CD1c-positive myeloid dendritic cell (primary cell): ENCODE measurements around the gene RAI14.

Experiments
- DNase-seq: peaks from one replicate; pipeline ENCODE4 v3.0.0-alpha.2; 2016; ENCODE audit errors: extremely low spot score

The RAI14 gene

GRCh38 chr5:34648039-34648839 lies 7.9 kb upstream of the RAI14 start:
- DNase-seq: no peak

DNA sequence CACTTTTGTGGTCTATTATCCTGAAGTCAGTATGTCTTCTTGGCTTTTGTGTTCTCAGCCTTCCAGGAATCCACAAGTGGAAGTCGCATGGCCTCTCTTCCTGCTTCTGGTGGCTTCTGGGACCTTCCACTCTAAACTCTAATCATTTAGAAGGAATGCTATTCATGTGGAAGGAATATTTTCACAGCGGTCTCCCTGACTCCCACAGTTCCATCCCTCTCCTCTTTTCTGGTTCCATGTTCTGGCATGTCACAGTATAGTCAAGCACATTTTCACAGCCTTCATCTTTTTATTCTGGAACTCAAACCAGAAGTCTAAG lies 7.3 kb upstream of the RAI14 start:
- DNase-seq: no peak

GRCh38 chr5:34651791-34652190 lies 4.3 kb upstream of the RAI14 start:
- DNase-seq: no peak

GRCh38 chr5:34652466-34652865 lies 3.7 kb upstream of the RAI14 start:
- DNase-seq: no peak

DNA sequence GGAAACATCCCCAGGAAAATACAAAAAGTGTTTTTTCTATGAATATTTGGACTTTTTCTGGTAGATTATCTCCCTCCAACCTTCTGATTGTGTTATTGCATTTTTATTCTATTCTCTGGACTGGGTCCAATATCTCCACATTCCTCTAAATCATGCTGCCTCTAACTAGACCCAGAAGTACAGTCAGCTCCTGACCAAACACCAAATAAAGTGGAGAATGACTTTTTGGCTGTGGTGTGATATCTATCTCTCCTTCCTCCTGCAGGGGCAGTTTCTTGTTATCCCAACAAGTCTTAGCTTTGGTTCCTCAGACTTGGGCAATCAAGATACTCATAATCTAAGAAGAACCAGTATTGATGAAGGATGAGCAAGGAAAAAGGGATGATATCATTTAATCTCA lies 3.2 kb upstream of the RAI14 start:
- DNase-seq: no peak

GRCh38 chr5:34653708-34654107 lies 2.4 kb upstream of the RAI14 start:
- no peak for DNase-seq

- peak; percentile 20 for DNase-seq
Observed at GRCh38 chr5:34655354-34655991, 655 bp upstream of the RAI14 start.

- no peak for DNase-seq
Observed at GRCh38 chr5:34656700-34657273, 659 bp downstream of the RAI14 start.

GRCh38 chr5:34657274-34657921 lies 1.3 kb downstream of the RAI14 start:
- DNase-seq: no peak

- DNase-seq: no peak
Observed at GRCh38 chr5:34657988-34658387, 1.9 kb downstream of the RAI14 start.

DNA sequence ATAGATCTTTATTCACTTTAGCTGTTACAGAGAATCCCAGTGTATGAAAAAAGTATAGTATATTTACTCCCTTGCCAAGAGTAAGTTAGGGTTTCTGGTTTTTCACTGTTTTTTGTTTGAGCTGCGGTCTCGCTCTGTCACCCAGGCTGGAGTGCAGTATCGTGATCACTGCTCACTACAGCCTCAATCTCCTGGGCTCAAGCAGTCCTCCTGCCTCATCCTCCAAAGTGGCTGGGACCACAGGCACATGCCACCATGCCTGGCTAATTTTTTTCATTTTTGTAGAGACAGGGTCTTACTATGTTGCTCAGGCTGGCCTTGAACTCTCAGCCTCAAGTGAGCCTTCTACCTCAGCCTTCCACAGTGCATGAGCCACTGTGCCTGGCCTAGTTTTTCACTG lies 3.0 kb downstream of the RAI14 start:
- no peak for DNase-seq

- DNase-seq: peak; percentile 23
Observed at GRCh38 chr5:34660444-34660843, 4.3 kb downstream of the RAI14 start.

- DNase-seq: no peak
Observed at GRCh38 chr5:34663771-34664496, 7.8 kb downstream of the RAI14 start.

DNA sequence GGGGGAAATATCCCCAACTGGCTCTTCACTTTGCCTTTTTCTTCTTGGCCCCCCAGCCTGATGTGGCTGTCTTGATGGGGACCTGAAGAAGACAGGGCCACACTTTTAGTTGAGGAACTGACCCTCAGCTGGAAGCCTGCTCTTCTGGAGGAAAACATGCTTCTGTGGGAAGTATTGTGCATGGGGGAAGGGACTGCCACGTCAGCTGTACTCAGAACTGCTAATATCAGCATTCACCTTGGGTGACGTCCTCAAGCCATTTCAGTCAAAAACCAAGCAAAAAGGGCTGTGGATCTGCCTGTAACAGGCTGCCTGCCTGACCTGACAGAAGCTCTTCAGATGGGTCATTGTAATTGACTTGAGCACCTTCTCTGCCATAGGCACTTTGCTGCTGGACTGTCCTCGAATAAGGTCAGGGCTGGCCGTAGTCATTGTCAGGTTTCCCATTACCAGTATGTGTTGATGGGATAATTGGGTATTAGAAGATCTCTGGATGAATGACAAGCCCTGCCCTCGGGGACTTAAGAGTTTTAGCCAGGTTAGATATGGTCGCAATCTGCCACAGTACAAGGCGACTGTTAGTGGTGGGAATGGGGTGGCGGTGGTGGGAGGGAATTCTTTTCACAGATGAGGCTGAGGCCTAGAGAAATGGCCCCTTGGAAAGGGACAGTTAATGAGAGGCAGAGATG lies 10.4 kb downstream of the RAI14 start:
- DNase-seq: no peak

DNA sequence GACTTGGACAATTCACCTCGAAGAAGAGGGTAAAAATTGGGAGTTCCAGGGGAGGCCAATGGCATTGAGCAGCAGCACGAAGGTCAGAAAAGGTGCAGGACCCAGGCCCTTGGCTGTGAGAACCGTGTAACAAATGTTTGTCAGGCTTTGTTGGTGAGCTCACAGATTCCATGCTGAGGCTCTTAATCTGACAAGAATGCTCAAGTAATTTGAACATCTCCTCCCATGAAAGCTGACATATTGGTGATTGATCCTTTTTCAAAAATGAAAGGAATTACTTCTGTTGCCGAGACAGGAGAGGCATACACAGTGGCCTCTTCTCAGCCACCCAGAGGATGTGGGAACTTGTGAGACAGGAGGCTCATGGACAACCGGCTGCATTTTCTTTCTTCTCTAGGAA lies 11.6 kb downstream of the RAI14 start:
- DNase-seq: no peak

GRCh38 chr5:34669931-34670516 lies 13.9 kb downstream of the RAI14 start:
- no peak for DNase-seq

GRCh38 chr5:34672196-34672595 lies 16.1 kb downstream of the RAI14 start:
- no peak for DNase-seq

DNA sequence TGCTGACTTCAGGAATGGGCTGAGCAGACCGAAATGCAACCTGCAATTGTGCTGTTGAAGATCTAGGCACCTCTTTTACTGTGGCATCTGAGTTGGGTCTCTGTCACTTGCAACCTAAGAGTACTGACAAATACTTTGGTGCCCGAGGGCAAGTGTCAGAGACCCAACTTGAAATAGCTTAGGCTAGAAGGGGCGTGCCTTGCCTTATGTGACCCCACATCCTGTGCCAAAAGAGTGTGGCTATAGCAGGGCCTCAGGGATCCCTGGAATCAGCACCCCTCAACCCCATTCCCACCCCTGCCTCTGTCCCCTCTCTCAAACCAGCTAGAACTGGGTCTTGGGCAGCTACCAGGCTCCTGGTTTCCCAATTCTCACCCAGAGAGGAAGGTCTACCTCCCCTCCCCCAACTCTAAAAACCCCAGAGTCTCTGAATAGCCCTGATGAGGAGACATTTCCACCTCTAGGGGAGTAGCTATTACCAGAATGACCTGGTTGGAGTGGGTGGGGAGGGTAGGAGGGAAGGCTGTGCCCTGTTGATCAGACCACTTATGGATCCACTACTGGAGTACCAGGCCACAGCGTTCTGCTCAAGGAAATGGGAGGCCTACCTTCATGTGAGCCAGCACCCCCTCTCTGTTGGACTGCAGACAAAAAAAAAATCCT lies 17.5 kb downstream of the RAI14 start:
- DNase-seq: no peak

DNA sequence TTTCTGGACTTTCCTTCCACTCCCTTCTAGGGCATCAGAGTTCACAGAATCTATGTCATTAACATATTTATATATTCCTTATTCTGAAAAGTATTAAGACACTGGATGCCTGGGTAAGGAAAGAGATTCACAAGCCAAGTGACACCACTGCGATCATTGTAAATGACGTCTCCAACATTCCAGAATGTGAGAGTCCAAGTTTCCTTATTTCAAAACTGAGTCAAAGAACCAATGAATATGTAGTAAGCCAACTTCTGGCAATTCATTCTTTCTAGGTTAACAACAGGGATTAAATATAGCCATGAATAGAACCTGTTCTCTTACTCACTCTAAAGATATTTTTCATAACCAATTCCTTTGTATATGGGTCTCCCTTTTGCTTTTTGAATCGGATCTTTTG lies 18.1 kb downstream of the RAI14 start:
- DNase-seq: no peak

- no peak for DNase-seq
Observed at GRCh38 chr5:34675857-34676256, 19.7 kb downstream of the RAI14 start.

DNA sequence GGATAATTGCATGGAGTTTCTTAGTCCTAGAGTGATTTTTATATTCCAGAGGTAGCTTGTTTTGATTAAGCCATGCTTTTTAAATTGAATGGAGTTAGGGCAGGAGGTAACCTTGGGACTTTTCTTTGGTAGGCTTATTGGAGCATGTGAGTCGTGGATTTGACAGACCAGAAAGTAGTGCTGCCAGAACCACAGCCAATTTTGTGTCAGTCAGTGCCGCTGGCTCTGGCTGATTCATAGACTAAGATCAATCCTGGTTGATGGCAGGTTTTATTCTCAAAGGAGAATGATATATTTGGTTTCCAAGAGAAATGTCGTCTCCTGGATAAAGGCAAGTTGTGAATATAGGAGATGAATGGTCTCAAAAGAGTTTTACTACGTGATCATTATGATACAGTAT lies 20.3 kb downstream of the RAI14 start:
- DNase-seq: no peak
